Stimulated activated CD8-positive, alpha-beta memory T cell treated with anti-CD3 and anti-CD28 coated beads, Interleukin-2, amount 100 ng/mL, for 1 hour (primary cell): ENCODE data around the gene CCDC138.

Experiments used
- DNase-seq, 2 donors: peaks; one replicate each; pipeline ENCODE4 v3.0.0-alpha.2; 2020; ENCODE audit warnings: low read depth in 2 of 2

CCDC138 gene

DNA sequence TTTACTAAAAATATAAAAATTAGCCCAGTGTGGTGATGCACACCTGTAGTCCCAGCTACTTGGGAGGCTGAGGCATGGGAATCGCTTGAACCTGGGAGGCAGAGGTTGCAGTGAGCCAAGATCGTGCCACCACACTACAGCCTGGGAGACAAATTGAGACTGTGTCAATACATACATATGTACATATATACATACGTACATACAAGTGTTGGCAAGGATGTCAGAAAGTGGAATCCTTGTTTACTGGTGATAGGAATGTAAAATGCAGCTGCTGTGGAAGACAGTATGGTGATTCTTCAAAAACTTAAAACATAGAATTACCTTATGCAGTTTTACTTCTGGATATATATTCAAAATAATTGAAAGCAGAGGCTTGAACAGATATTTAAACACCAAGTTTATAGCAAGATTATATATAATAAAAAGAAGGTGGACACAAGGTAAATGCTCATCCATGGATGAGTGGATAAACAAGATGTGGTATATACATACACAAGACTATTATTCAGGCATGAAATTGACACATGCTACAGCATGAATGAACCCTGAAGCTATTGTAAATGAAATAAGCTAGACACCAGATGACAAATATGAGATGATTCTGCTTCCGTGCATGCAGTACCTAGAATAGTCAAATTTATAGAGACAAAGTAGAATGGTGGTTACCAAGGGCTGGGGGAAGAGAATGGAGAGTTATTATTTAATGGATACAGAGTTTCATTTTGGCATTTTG, 43.2 kb downstream of the CCDC138 start:
- DNase-seq, result no peak

DNA sequence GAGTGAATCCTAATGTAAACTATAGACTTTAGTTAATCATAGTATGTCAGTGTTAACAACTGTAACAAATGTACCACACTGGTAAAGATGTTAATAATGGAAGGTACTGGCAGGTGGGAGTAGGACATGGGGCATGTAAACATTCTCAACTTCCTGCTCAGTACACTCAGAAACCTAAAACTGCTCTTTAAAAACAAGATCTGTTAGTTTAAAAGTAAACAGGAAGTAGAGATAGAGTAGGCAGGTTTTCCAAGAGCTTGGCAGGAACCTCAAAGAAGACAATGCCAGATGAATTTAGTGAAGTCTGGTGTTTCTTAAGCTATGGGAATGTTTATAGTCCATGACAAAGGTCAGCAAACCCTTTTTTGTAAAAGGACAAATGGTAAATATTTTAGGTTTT, 46.6 kb downstream of the CCDC138 start:
- no peak for DNase-seq

DNA sequence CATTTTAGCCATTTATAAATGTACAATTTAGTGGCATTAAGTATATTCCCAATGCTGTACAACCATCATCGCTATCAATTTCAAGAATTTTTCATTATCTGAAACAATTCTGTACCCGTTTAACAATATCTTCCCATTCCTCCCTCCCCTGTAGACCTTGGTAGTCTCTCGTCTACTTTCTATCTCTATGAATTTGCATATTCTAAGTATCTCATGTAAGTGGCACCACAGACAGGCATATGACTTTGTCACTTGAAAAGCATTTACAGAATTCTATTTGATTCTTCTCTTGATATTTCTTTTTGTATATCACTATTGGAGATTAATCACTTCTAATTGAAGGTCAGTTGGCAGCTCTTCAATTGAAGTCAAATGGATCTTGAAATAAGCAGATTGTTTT, 48.0 kb downstream of the CCDC138 start:
- DNase-seq, result no peak

DNA sequence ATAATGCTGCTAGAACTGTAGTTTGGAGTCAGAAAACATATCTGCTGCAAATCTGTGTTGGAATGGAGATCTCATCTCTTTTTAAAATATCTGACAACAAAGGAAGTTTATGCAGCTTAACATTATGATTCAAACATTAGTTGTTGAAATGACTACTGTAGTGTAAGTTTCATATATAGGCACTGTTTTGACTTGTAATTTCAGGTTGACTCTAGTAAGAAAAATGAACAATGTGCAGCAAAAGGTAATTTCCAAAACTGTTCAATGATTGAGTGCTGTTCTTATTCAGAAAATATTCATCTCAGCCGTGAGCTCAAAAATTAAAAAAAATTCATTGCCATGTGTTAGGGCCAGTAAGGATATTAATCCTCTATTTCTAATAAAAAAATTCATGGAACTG, 48.5 kb downstream of the CCDC138 start:
- no peak for DNase-seq

DNA sequence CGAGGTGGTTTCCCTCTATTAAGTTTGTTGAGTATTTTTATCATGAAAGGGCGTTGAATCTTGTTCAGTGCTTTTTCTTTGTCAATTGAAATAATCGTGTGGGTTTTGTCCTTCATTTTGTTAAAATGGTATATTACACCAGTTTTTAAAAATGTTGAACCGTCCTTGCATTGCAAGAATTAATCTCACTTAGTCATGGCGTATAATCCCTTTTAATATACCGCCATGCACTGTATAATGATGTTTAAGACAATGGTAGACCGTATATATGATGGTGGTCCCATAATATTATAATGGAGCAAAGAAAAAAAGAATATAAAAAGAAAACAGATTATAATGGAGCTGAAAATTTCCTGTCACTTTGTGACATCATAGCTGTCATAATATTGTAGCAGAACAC, 50.6 kb downstream of the CCDC138 start:
- DNase-seq, result no peak

DNA sequence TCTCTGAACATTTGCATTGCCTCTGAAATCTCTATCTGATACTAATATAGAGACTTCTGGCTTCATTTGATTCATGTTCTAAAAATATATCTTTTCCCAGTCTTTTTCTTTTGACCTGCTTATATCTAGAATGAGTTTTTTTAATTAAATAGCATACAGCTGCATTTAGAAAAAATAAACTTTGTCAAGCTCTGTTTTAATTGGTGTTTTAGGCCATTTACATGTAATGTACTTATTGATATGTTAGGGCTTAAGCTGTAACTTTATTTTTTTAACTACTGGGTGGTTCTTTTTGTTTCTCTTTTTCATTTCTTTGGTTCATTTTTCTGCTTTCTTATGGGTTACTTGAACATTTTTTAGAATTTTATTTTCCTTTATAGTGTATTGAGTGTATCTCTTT, 54.9 kb downstream of the CCDC138 start:
- DNase-seq, result no peak

DNA sequence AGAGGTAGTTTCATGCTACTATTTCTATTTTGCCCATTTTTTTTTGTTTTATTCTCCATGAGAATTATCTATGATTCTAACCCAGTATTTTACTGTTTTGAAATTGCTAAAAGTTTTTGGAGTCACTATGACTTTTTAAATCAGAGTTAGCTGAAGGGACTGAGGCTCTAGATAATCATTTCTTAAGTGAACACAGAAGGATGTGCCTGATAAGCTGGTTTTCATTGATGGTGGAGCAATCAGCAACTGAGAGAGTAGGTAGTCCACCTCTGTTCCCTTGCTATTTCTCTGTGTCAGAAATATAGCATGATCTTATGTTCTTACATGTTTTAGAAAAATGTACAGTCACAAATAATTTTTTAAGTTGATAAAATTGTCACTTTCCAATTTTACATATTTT, 59.4 kb downstream of the CCDC138 start:
- DNase-seq, result no peak

DNA sequence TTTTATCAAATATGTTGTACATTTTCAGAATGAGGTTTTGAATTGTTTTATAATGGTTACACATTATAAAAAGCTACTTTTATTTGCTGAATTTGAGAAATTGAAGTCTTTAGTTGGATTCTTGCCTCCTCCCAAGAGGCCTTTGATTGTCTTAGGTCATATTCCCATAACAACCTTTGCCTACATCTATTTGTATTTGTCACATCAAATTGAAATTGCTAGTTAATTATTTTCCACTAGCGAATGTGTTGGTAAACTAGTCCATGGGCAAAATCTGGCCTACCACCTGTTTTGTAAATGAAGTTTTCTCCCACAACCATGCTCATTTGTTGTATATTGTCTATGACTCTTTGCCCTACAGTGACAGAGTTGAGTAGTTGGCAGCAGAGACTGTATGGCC, 60.4 kb downstream of the CCDC138 start:
- no peak for DNase-seq

DNA sequence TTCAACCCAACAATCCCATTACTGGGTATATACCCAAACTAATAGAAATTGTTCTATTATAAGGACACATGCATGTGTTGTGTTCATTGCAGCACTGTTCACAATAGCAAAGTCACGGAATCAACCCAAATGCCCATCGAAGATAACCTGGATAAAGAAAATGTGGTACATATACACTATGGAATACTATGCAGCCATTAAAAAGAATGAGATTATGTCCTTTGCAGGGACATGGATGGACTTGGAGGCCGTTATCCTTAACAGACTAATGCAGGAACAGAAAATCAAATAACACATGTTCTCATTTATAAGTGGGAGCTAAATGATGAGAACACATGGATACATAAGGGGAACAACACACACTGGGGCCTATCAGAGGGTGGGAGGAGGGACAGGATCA, 65.8 kb downstream of the CCDC138 start:
- DNase-seq, result no peak

DNA sequence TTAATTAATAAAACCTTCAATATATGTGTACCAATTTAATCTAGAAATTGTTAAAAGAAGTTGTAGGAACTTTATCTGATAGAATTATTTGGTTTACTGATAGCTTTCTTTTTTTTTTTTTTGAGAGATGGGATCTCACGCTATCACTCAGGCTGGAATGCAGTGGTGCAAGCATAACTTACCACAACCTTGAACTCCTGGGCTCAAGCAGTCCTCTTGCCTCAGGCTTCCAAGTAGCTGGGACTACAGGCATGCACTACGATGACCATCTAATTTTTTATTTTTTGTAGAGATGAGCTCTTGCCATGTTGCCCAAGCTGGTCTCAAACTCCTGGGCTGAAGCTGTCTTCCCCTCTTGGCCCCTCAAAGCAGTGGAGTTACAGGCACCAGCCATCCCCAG, 66.8 kb downstream of the CCDC138 start:
- DNase-seq, result no peak

DNA sequence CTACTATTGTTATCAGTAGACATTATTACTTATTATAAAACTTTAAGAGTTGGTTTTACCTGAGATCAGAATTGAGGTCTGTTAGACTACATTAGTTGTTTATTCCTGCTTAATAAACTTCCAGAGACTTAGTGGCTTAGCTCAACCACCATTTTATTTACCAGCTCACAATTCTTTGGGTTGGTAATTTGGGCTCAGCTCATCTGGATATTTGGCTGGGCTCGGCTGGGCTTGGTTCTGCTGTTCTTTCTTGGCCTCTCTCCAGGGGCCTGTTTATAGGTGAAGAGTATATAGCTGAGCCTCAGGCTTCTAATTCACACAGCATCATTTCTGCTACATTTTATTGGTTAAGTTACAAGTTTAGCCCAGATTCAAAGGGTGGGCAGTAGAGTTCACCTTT, 67.9 kb downstream of the CCDC138 start:
- DNase-seq, result no peak

DNA sequence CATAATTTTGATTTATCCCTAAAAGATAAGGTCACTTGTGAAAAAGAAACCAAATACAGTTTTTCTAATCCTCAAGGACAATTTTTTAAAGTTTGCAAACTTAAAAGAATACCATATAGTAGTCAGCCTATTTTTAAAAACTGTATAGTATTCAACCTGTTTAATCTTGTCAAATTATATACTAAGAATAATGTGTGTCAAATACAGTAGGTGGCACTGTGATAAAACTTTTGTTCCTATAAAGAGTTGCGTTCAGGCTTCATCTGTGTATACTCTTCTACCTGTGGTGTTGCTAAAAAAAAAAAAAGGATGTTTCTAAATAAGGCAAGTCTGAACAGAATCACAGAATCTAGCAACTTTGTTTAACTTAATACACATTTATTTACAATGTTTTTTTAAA, 68.6 kb downstream of the CCDC138 start:
- DNase-seq, result no peak

DNA sequence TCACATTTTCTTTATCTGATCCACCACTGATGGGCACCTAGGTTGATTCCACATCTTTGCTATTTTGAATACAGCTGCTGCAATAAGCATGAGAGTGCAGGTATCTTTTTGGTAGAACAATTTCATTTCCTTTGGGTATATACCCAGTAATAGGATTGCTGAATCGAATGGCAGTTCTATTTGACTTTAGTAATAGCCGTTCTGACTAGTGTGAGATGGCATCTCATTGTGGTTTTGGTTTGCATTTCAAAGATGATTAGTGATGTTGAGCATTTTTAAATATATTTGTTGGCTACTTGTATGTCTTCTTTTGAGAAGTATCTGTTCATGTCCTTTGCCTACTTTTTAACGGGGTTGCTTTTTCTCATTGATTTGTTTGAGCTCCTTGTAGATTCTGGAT, 72.3 kb downstream of the CCDC138 start:
- no peak for DNase-seq

DNA sequence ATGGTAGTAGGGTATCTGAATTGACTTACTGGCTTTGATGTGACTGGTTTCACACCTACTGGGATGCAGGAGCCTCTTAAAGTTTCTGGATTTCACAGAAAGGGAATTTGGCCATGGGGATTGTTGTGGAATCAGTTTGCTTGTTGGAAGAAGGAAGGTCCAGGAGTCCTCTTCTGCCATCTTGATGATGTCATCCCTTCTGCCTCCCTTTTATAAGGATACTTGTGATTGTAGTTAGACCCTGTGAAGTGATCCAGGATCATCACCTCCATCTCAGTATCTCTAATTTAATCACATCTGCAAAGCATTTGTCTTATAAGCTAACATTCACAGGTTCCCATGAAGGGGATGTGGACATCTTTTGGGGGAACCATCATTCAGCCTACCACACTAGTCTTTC, 79.5 kb downstream of the CCDC138 start:
- no peak for DNase-seq

DNA sequence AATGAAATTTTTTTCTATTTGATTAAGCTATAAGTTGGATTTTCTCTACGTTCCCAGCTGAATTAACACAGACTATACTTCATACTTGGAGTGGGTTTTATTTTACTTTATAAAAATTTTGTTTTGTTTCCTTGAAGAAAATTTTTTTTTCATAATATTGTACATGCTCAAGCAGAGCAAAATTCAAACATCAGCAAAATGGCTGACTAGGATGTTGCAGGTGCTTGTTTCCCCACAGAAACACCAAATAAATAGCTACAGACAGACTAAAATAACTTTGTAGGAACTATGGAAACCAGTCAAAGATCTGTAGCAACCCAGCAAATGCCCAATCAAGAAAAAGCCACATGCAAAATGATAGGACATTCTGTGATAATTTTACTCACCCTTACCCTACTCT, 82.3 kb downstream of the CCDC138 start:
- DNase-seq, result no peak

DNA sequence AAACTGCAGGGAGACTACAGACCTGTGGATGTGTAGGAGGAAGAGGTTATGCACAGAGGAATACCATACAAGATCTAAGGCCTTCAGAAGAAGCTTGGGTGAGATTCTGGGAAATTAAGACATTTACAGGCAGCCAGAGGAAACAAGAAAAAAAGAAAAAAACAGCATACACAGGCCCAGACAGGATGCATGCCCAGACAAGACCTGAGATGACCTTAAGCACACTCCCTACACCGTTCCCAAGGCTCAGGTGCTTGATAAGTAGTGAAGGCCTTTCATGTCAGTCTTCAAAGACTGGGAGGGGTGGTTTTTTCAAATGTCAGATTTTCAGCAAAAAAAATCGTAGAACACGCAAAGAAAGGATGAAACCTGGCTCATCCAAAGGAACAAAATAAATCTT, 83.0 kb downstream of the CCDC138 start:
- no peak for DNase-seq

DNA sequence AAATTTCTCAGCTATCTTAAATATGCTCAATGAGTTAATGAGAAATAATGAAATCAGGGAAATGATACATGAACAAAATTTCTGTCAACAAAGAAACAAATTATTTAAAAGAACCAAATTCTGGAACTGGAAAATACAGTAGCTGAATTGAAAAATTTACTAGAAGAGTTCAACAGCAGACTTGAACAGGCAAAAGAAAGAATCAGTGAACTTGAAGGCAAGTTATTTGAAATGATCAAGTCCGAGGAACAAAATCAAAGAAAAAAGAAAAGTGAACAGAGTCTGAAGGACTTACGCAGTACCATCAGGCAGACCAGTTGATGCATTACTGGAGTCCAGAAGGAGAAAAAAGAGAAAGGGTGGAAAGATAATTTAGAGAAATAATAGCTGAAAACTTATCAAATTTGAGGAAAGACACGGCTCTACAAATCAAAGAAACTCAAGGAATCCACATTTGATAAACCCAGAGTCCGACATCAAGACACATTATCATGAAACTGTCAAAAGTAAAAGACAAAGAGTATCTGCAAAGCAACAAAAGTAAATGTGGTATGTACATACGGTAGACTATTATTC, 83.6 kb downstream of the CCDC138 start:
- DNase-seq, result no peak

DNA sequence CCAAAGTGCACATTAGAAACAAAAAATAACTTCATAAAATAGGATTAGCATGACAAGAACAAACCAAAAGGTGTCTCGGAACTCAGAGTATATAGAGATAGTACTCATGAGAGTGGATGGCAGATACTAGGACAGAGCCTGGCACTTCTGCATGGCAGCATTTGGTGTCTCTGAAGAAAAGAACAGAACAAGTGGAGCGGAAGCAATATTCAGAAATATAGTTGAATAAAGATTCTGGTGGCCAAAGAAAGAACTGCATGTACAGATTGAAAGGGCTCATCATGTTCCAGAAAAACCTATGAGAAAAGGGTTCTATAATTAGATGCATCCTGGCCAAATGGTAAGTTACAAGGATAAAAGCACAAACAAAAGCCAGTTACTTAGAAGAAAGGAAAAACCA, 90.9 kb downstream of the CCDC138 start:
- no peak for DNase-seq

DNA sequence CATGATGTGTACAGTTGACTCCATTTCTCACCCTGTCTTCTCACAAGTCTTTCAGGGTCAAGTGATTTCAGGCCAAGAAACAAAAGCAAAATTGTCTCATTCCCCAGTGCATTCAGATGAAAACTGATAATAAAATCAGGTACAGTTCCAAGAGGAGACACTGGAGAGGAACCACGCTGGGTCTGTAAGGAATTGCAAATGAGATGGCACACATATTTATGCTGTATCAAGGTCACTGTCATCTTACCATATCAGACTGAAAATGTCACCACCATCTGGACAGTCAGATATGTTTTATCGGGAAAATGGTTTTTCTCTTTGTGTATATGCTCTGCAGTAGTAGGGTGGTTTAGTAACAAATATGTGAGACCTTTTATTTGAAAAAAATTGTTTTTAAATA, 91.7 kb downstream of the CCDC138 start:
- DNase-seq, result no peak

DNA sequence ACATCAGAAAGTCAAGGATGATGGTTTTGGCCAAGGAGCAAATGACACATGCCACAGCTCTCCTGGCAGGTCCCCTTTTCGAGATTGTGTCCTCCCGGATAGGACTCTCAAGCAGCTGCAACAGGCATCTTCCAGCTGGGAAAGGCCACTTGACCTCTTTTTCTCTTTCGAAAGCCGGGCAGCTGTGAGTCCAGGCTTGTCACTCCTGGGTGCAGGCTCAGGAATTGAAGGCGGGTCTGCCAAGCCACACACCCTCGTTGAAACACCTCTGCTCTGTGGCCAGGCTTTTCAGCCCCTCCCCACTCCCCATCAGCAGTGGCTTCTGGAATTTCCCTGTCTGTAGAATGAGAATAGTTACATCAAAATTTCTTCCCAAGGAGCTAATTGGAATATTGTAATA, 98.0 kb downstream of the CCDC138 start:
- no peak for DNase-seq

DNA sequence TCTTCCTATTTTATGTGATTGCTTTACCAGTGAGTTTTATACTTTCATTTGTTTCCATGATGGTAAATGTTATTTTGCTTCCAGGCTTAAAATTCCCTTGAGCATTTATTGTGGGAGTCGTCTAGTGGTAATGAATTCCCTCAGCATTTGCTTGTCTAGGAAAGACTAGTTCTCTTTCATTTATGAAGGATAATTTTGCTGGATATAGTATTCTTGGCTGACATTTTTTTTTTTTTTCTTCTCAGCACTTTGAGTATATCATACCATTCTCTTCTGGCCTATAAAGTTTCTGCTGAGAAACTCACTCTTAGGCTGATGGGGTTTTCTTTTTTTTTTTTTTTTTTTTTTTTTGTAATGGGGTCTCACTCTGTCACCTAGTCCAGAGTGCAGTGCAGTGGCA, 103.3 kb downstream of the CCDC138 start:
- no peak for DNase-seq

DNA sequence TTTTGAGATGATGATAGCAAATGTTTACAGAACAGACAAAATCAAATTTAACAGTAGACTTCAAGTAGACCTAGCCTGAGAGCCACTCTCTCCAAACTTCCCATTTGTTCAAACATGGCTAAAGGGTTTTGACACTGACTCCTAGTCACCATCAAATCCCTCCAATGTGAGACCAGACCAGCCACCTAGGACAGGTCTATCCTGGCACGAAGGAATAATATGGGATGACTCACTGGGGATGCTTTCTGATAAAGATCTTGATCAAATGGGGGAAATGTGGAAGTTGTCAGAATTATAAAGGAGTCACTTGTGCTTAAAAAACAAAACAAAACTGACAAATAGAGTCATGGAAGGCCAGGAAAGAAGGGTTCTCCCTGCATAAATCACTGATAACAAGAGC, 106.7 kb downstream of the CCDC138 start:
- DNase-seq, result no peak

DNA sequence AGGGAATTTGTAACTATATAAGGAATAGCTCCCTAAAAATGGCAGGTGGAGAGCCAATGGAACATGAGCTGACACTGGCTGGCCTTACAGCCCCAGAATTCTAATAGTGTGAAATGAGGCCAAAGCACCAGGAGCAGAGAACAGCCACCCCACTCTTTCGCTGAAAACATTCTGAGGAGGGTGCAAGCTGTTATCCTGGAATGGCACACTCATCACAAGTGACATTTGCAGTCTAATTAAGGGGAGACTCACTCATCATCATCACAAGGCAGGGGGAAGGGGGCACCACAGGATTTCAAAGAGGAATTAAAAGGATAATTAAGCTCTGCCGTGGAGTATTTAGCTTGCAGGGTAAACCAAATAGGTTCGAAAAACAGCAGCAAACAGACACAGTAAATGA, 108.2 kb downstream of the CCDC138 start:
- no peak for DNase-seq

DNA sequence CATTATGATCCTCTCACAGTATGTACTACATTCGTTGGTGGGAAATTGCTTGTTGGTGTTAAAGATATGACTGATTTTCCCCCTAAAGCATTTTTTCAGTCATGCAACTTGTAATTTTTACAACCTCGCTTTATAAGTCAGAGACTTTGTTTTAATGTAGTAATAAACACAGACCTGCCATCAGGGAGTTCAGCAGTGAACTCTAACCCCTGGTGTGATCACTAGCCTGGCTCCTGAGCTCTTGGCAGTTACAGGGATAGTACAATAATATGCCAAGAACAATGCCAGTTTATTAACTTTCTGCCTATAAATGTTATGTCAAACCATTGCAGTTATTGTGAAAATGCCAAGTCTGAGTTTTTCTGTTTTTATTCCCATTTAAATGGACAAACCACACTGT, 108.6 kb downstream of the CCDC138 start:
- DNase-seq, result no peak
